Activated T-cell treated with anti-CD3 and anti-CD28 coated beads for 24 hours (primary cell): ENCODE results near the gene CHST9.

Source experiments
- DNase-seq: peaks from one replicate; pipeline ENCODE4 v3.0.0-alpha.2; 2020; ENCODE audit warnings: low read depth

CHST9 gene

DNA sequence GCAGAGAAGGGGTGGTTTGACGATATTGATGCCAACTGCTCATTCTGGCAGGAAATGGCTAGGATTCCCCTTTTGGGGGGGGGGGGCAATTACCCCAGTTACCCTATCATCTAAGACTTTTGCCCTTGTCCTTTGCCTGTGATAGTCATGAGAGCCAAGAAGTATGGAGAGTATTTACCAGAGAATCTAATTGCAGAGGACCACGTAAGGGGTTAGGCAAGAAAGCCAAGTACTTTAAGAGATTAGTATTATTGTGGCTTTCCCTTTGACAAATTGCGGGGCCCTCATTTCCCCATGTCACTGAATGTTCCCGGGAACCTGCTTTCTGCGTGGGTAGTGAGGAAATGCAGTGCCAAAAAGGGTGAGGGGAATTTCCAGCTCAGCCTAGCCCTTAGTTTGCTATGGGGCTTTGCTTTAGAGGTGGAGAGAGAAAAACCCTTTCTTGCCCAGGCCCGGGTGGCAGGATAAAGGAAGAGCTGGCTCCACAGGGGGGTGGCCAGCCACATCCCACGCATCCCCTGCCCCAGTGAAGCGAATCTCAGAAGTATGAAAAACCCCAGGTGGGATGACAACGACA is 321.1 kb downstream of the CHST9 start:
- DNase-seq: no peak

GRCh38 chr18:26863122-26863879 is 321.8 kb downstream of the CHST9 start:
- DNase-seq: no peak

DNA sequence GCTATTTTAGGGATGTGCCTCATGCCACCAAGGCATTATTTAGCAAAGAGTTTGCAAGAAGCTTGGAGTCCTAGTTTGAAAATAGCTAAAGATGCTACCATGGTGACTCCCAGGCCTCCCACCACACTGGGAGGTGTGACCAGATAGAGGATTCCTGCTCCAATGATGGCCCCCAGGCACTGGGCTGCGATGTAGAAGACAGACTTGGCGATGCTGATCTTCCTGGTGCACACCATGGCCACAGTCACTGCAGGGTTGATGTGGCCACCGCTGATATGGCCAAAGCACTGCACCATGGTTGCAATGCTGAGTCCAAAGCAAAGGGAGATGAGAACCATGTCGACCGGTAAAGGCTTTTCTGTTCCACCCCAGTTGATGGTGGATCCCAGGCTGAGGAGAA is 323.0 kb downstream of the CHST9 start:
- no peak for DNase-seq
